Measurements from ENCODE around the gene SHQ1.
A peak's percentile ranks its signal among the peaks of the same experiment; 100 is the strongest.
"Not testable (repeated sequence)": the region's sequence is repeated elsewhere in the genome, so short reads cannot be mapped to it uniquely, and the experiment has no call there.

Gene SHQ1

DNA sequence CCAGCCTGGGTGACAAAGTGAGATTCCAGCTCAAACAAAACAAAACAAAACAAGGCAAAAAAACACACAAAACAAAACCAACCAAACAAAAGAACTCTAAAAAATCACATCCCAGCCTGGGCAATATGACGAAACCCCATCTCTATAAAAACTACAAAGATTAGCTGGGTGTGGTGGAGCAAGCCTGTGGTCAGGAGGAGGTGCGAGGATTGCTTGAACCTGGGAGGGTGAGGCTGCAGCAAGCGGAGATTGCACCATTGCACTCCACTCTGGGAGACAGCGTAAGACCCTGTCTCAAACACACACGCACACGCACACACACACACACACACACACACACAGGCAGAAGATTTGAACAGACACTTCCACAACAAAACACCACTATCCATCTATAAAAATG, 99.6 kb downstream of the SHQ1 start:
- no peak for DNase-seq (ENCODE audit: low read depth, low spot score)

GRCh38 chr3:72746430-72747411, 101.5 kb downstream of the SHQ1 start:
- DNase-seq (ENCODE audit: low read depth, low spot score): no peak

GRCh38 chr3:72745146-72745999, 102.9 kb downstream of the SHQ1 start:
- DNase-seq (ENCODE audit: low read depth, low spot score): no peak

- no peak for DNase-seq (ENCODE audit: low read depth, low spot score)
Observed at GRCh38 chr3:72744330-72744729, 103.9 kb downstream of the SHQ1 start.

DNA sequence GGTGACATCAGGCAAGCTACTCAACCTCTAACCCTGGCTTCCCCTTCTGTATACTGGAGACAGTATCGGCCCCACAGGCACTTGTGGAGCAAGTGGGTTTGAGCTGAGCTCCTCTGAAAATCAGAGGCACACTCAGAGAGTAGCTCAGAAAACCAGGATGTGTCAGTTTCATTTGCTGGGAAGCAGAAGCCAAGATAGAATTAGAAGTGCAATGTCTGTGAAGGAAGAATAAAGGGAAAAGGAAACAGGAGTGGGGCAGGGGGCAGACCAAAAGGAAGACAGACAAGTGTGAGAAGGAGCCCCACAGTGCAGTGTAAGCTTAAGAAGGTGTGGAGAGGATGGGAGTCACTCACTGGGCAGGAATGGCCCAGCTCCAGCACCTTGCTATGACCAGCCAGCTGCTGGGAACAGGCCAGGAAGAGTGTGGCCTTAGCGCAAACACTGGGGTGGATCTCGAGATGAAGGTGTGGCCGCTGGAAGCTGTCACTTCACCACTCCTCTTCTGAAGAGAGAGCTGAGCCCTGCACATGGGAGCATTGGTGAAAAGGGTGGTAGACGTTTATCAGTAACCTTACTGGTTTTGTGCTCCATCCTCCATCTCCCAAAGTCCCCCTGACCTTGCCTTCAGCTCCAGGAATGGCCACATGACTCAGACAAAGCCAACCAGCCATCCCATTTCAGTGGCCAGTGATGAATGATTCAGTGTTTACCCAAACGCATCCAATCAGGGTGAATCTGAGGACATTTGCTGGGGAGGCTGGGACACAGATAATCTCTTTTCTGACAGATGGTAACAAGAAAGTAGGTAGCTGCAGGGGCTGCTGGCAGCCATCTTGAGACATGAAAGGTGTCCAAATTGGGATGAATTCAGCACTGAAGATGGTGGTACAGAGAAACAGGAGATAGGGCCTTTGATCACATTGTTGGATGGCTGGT, 108.4 kb downstream of the SHQ1 start:
- no peak for DNase-seq (ENCODE audit: low read depth, low spot score)

DNA sequence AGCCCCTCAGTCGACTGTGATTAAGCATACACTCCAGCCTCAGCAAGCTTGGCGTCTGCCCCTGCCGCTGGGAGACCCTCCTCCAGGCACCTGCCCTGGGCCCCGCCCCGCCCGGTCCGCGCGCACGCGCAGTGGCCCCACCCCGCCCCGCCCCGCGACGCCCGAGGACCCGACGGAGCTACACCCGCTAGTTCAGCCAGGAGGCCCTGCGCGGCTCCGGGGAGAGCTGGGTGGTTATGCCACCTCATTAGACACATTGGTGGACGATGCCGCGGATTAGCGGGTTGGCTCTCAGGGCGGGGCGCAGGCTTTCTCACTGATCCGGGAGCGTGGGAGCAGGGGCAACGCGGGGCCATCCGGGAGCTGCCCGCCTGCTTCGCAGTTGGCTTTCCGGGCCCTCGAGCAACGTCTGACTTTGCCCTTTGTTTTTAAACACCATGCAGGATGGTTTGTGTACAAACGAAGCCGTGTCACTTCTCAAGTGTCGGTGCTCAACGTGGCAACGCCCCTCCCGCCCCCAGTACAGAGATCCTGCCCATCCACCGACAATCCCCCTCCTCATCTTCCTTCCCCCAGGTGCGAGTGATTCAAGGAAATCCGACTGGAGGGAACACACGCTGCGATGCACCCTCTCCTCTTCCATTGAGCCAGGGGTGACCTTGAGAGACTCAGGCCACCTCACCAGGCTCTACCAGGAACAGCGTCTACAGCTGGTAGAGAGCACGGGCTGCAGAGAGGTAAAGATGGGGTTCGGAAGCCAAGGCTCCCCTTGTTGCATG, 109.3 kb downstream of the SHQ1 start:
- DNase-seq (ENCODE audit: low read depth, low spot score): peak; percentile 37

GRCh38 chr3:72735072-72735471, 113.2 kb downstream of the SHQ1 start:
- DNase-seq (ENCODE audit: low read depth, low spot score): not testable (repeated sequence)

DNA sequence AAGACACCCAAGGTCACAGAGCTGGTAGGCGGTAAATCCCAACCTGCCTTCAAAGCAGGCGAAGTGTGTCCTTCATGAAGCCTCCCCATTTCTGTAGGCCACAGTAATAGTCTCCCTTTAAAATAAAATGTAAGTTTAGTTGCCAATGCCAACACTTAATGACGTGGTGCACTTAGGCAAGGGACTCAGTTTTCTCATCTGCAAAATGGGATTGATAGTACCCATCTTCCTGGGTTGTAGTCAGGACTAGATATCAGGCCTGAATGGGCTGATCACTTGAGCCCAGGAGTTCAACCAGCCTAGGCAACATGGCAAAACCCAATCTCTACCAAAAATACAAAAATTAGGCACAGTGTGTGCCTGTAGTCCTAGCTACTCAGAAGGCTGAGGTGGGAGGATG, 114.6 kb downstream of the SHQ1 start:
- no peak for DNase-seq (ENCODE audit: low read depth, low spot score)

- DNase-seq (ENCODE audit: low read depth, low spot score): not testable (repeated sequence)
Observed at GRCh38 chr3:72732666-72733345, 115.4 kb downstream of the SHQ1 start.

- no peak for DNase-seq (ENCODE audit: low read depth, low spot score)
Observed at GRCh38 chr3:72728958-72729467, 119.2 kb downstream of the SHQ1 start.

DNA sequence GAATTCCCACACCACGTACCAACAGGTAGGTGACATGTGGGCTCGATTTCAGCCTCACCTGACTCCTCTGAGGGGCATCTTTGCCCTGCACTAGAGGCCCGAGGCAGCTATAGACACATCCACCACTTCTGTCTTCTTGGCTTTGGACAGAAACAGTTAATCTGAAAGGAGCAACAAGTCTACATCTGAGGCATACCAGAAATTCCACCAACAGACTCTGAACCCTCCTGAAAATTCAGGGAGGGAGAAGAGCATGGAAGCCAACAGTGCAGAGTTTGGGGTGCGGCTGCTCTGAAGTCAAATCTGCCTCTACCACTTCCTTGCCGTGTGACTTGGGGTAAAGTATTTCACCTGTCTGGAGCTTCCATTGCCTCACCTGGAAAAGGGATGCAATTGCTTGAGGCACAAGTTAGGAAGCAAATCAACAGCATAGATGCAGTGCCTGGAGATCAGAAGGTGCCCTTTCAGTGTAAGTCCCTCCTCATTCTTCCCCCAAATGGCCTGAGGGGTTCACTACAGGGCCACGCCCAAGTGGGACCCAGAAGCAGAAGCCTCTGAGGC, 119.8 kb downstream of the SHQ1 start:
- DNase-seq (ENCODE audit: low read depth, low spot score): no peak

DNA sequence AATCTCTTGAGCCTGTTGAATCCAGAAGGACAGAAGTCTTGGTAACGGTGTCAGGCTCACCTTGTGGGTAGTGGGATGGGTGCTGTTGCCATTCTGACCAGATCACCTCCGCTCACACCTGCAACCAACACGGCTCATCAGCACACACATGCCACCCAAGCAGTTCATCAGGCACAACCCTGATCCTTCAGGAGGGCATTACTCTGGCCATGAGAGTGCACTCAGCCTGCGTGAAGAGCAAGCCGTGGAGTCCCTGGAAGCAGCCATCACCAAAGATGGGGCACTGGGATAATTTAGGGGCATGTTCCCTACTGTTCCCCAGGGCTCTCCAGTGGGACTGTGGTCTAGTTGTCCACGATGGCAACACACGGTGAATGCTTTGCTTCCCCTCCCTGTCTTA, 120.5 kb downstream of the SHQ1 start:
- DNase-seq (ENCODE audit: low read depth, low spot score): no peak

DNA sequence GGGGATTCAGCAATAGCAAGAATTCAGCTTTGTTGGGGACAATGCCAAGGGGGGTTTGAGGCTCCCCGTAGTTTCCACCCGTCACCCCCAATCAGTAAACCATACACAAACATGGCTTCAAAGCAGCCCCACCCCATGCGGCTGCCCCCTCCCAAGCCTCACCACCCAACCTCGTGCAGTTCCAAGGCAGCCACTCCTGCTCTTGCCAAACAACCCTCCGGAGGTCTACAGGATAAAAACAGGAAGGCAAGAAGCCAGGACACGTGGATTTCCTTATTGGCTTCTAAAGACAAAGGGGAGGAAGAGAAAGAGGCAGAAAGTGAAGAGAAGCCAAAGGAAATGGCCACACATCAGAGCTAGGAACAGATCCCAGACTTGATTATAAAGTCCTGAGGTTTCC, 121.1 kb downstream of the SHQ1 start:
- DNase-seq (ENCODE audit: low read depth, low spot score): no peak

DNA sequence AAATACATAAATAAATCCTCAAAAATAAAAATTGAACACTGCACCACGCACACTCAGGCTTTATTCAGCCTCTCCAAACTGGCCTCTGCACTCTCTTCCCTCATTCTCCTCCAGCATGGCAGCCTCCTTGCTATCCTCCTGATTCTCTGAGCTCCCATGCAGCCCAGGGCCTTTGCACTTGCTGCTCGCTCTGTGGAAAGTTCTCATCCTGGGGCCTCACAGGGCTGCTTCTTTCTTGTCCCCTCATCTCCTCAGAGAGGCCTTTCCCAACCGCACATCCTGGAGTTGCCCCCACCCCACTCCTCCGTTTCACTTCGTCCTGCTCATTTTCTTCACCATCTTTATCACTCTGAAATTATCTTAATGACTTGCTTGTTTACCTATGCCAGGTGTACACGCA, 123.0 kb downstream of the SHQ1 start:
- no peak for DNase-seq (ENCODE audit: low read depth, low spot score)

- no peak for DNase-seq (ENCODE audit: low read depth, low spot score)
Observed at GRCh38 chr3:72724070-72724469, 124.2 kb downstream of the SHQ1 start.

DNA sequence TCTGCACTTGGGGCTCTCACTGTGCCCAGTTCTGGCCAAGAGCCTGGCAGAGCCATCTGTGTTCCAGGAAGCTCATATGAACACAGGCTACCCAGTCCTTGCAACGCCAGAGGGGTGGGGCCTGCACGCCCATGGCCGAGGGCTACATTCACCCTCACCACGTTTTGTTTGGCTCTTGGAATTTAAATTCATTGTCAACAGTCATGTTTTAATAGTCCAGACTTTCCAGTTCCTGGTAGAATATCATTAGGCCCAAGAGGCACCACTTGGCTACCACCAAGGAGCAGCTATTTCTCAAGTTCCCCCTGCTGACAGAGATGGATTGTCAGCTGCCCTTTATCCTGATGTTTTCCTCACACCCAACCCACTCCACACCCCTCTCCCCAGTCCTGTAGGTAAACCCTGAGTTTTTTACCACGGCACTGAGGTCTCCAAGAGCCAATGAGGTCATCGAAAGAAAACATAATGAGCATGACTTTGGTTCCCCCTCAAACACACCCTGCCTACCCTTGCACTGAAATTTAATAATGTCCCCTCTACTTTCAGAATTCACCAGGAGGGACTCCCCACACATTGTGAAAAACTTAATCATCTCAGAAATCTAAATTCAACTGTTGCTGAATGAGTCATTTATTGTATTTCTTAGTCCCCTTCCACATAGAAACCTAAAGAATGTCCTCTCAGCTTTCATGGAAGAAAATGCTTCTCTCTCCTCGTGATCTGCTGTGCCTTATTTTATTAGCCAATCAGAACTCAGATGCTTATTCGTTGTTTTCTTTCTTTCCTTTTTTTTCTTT, 125.1 kb downstream of the SHQ1 start:
- no peak for DNase-seq (ENCODE audit: low read depth, low spot score)

- DNase-seq (ENCODE audit: low read depth, low spot score): no peak
Observed at GRCh38 chr3:72721683-72722381, 126.4 kb downstream of the SHQ1 start.

GRCh38 chr3:72720566-72720965, 127.7 kb downstream of the SHQ1 start:
- no peak for DNase-seq (ENCODE audit: low read depth, low spot score)

Data from activated CD4-positive, CD25-positive, alpha-beta regulatory T cell treated with anti-CD3 and anti-CD28 coated beads, Interleukin-2, amount 50 U/mL, for 16 hours (primary cell).